DMS53 treated with DMSO at 0.1 percent for 48 hours (cell line): ENCODE results near the gene IGF1R.

ENCODE experiments used
- DNase-seq: peaks from one replicate; lab custom pipeline; 2025; ENCODE audit not compliant: unreplicated experiment; lab: John Stamatoyannopoulos, UW

The IGF1R gene

DNA sequence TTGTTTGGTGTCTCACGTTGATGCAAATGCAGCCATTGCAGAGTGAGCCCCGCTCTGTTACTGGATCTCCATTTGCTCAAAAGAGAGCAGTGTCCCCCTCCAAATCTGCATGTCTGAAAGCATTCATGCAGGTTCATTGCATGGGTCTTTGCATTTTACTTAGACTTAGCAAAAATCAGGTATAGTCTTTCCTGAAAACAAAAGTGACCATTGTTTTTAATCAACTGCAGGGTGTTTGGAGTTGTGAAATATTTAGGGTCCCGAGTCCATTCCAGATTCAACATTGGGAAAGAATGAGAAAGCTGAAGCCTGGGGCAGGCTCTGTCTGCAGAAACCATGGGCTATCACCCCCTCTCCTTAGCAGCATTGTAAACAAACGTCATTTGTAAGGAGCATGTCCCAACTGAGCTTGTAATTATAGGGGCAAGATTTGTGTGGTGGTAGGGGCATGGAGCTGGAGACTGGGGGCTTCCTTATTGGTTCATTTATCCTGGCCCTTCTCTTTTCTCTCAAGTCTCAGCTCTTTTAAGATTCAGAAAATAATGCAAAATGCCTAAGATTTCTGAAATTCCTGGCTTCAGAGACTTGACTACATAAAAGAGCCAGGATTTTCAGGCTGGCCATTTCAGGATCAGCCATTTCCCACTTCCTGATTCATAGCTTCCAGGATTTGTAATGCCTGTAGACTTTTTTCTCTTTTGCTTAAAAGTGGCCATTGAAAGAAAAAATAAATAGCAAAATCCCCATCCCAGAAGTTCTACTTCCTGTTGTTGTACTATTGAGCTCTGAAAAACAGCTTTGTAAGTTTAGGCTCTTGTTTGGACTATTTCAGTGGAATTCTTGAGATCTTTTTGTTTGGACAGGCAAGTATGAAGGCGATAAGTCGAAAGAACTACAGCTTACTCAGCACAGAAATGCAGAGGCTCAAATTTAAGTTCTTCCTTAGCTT lies 23.0 kb downstream of the IGF1R start:
- DNase-seq, result no peak

DNA sequence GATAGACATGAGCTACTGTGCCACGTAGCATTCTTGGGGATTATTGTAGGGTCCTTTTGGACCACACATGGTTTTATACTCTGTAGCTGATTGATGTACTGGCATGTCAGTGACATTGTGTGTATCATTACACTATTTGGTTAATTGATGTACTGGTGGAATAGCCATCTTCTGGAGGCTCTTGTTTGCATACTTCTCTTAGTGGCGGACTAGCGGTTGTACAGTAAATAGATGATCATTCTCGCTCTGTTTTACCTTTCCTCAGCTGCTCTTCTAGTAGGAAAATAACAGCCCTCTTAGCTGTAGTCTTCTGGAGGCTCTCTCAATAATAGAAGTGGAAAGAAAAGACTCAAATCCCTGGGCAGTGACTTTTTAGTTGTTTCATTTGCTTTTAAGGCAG lies 24.8 kb downstream of the IGF1R start:
- DNase-seq, result no peak

DNA sequence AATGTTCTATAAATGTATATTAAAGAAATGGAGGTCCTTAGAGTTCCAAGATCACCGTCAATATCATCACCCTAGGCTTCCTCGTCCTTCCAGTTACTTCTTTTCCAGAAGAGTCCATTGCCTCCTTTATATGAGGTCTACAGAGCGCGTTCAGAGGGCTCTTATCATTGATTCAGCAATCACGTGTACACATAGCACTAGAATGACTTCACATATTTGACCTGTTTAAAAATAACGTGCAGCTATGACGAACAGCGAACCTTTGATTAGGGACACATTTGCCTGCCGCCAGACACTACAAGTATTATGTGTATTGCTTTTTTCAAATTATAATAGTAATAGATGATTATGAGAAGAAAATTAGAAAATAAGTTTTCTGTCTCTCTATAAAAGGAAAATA lies 26.0 kb downstream of the IGF1R start:
- DNase-seq, result no peak

DNA sequence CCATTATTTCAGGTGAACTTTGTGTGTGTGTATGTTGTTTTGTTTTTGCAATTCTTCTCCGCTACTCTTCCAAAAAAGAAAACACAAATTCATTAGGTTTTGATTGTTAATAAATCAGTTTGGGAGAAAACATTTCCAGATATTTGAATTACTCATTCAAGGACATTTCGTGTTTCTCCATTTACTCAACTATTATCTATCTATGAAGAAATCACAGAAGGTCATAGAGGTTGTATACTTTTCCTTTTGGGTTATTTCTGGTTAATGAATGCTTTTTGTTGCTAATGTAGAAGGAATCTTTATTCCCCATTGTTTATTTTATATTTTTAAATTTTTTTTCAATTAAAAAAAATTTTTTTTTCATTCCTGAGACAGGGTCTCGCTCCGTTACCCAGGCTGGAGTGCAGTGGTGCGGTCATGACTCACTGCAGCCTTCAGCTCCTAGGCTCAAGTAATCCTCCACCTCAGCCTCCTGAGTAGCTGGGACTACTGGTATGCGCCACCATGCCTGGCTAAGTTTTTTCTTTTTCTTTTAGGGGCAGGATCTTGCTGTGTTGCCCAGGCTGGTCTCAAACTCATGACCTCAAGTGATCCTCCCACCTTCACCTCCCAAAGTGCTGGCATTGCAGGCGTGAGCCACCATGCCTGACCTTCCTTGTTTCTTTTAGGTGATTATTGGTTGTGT lies 28.4 kb downstream of the IGF1R start:
- no peak for DNase-seq

DNA sequence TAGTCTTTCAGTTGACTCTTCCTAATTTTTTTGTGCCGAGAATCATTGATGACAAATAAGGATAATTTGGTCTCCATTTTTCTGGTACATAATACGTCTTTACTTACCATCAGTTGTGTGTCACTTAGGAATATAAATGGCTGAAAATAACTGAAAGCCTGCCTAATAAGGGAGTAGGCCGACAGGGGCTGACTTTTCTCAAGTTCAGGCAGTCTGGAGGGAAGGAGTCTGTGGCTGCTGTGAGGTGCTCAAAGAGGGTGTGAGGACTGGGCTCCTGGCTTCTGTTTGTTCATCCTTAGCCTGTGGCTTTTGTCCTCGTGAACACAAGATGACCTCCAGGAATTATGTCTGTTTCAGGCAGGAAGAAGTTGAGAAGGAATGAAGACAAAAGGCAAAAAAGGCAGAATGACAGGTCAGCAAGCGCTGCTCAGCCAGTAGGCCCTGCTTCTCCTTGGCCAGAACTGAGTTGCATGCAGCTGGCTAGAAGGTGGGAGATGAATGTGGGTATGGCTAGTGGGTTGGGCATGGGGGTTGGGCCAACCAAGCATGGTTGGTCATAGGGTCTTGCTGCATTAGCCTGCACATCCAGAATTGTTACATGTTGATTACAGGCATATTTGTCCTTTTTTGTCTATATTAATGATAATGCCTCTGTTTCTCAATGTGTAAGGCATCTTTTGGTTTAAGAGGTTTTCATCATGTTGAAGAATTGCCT lies 29.2 kb downstream of the IGF1R start:
- DNase-seq, result no peak

DNA sequence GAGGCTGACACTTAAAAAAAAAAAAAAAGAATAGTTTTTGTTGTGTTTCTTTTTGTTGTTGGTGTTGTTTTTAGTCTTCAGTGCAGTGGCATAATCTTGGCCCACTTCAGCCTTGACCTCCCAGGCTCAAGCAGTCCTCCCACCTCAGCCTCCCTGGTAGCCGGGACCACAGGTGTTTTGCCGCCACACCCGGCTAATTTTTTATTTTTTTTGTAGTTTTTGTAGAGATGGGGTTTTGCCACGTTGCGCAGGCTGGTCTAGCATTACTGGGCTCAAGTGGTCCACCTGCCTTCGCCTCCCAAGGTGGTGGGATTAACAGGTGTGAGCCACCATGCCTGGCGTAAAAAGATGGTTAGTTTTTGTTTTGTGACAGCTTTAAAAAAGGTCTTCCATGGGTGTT lies 30.1 kb downstream of the IGF1R start:
- DNase-seq, result no peak

DNA sequence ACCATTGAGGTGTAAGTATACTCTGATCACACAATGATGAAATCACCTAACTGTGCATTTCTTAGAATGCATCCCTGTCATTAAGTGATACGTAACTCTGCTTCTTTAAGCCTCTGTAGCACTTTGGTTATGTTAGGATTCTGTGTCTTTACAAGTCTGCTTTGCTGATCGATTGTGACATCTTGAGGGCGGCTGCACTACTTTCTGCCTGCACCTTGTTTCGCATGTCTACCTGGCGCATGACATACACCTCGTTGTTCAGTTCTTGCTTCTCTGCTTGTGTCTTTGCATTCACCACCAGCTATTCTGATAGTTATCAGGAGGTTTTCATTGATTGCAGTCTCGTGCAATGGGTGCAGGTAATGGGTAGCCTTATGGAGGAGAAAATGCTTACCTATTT lies 32.7 kb downstream of the IGF1R start:
- no peak for DNase-seq

DNA sequence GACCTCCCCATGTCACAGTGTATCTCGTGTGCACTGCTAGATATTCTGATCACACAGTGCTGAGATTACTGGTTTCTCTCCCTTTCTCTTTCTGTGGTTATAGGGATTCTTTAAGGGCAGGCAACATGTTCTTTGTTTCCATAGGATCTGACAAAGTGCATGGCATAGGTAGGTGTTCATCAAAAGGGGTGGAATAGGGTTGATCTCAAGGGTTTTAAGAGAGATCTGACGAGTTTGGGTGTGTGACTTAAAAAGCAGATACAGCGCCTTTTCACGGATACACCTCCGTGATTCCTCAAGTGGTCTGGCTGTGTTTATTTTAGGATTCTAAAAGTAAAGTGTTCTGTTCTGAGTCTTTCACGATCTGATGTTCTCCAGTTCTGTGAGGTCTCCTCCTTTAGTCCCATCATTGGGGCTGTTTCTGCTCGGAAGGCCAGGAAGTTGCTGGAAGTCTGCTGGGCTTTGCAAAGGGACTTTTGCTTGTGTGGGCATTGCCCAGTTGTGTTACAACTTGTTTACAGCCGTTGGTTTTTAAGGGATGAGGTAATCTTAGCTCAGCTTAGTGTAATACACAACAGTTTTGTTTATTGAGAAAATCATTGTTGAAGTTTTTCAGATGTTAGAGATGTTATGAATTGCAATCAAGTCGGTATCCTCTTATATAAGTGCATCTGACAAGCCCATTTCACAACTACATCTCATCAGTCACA lies 34.8 kb downstream of the IGF1R start:
- DNase-seq, result no peak

DNA sequence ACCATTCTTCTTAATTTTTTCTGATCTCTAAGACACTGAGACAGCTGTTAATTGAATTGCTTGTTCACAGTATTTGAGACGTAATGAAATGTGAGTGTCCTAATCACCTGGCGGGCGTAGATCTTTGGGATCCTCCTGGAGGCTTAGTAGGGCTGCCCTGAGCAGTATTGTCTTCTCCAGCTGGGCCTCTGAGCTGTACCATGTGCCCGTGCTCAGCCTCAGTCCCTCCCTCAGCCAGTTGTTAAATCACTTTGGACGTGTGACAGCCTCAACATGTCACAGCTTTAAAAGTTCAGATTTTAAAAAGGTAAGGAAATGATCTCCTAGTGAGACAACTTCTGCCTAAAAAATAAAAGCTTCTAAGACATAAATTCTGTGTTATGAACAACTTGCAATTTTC lies 35.5 kb downstream of the IGF1R start:
- DNase-seq, result no peak

DNA sequence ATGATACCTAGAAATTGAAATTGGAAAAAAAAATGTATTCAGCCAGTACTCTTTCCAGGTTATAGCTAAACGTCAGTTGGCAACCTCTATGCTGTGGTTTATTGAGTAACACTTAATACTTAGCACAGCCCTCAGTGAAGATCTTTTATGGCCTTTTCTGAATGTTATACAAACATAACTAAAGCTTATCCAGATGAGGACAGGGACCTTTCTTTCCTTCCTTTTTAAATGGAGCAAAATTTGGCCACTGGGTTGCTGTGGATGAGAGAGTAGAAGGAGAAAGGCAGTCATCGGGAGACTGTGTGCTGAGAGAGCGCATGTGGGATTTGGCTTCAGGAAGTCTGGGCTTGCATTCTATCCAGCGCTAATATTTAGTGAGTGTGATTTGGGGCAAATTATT lies 36.1 kb downstream of the IGF1R start:
- no peak for DNase-seq

DNA sequence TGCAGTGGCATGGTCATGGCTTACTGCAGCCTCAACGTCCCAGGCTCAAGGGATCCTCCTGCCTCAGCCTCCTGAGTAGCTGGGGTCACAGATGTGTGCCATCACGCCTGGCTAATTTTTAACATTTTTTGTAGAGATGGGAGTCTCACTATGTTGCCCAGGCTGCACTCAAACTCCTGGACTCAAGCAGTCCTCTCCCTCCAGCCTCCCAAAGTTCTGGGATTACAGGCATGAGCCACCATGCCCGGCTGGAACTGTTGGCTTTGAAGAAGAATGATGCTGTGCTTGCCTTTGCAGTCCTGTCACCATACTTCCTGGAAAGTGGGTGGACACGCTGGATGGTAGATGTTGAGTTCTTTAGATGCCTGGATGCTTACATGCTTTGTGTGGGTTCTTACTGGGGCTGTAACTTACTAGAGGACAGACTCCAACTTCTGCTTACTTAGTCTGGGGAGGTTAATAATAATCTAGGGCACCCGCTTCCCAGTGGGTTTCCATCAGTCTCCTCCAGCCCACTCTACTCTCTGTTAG lies 36.7 kb downstream of the IGF1R start:
- no peak for DNase-seq

DNA sequence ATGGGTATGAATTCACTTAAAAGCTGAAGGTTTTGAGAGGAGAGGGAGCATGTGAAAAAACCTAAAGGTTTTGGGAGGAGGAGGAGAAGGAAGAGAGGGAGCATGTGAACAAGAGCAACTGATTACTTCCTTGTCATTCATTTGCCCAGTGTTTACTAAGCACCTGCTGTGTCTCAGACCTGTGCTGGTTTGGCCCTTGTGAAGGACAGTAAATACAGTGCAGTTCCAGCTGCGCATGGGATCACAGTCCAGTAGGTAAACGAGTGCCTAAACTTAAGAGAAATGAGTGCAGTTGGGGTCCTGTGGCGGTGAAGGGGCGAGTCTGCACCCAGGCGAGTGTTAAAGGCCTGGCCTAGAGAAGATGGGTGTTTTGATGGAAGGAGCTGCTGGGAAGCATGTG lies 38.6 kb downstream of the IGF1R start:
- no peak for DNase-seq

DNA sequence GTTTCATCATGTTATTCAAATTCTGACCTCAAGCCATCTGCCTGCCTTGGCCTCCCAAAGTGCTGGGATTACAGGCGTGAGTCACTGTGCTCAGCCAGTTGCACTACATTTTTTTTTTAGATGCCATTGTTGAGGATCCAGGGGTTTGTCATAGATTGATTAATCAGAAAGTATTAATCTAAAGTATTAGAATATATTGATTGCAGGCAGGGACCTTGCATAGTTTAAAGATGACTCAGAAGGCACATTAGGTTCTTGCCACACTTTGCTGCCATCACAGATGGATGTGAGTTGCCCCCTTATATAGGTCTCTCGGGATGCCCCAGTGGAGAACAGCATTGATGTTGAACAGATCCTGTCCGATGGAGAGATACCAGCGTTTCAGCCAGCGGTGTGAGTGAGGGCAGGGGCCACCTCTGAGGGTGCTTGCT lies 41.1 kb downstream of the IGF1R start:
- DNase-seq, result no peak

DNA sequence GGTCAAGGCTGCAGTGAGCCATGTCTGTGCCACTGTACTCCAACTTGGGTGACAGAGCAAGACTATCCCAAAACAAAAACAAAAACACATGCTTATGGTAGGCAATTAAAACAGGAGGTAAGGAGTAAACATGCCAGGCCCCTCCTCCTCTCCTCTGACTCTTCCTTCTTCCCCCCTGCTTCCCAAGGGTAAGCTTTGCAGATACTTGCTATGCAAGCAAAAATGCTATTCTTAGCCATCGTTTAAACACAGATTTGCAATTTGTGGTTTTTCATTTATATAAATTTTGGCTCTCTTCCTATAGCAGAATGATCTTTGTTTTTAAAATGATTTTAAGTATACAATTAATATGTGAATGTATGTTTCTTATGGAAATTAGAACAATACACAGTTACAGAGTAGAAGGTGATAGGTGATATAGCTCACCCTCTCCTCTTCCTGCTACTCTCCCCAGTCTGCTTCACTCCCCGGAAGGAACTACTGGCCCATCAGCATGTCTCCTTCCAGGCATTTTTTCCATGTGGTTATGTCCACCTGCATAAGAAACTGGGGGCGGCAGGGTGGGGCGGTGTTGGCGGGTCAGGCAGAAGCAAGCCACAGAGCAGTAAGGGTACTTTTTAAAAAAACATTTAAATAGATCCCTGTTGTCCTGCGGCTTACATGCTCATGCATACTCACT lies 42.1 kb downstream of the IGF1R start:
- DNase-seq, result no peak

DNA sequence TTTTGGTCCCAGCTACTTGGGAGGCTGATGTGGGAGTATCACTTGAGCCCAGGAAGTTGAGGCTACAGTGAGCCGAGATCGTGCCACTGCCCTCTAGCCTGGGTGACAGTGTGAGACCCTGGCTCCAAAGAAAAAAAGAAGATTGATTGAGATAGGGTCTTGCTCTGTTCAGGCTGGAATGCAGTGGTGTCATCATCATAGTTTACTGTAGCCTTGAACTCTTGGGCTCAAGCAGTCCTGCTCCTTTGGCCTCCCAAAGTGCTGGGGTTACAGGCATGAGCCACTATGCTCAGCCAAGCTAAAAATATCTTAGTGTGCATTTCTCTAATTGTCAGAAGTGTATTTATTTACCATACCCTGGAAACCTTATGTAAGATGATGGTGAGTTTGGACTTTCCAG lies 43.9 kb downstream of the IGF1R start:
- no peak for DNase-seq

DNA sequence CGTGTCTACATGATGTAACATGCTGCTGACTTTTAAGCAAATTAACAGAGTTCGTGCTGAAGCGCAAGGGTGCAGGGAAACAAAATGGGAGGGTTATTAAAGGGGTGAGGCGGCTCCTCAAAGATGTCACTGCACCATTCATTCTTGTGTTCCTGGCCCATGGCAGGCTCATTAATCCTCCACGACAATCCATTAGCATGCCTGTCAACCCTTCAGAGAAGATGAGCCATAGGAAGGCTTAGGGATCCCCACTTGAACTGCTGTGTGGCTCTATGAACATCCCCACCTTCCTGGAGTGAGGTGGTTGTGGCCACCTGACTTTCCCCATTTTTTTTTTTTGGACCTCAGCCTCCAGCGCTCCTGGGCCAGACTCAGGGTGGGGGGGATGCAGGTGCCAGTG lies 45.8 kb downstream of the IGF1R start:
- no peak for DNase-seq

DNA sequence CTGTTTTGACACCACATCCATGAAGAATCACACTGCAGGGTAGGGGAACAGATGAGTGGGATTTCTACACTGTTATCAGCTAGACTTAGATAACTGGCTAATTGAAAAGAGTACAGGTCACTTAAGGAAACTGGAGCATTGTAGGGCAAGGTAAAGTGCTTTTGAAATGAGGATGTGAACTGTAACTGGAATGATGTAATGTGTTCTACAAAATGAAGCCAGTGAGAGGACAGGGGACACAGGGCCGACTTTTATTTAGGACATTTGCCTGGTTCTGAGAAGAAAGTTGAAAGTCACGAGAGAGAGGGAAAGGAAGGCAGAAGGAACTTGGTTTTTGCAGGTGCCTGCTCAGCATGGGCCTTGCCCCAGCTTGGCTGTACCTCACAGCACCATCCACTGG lies 50.5 kb downstream of the IGF1R start:
- no peak for DNase-seq

DNA sequence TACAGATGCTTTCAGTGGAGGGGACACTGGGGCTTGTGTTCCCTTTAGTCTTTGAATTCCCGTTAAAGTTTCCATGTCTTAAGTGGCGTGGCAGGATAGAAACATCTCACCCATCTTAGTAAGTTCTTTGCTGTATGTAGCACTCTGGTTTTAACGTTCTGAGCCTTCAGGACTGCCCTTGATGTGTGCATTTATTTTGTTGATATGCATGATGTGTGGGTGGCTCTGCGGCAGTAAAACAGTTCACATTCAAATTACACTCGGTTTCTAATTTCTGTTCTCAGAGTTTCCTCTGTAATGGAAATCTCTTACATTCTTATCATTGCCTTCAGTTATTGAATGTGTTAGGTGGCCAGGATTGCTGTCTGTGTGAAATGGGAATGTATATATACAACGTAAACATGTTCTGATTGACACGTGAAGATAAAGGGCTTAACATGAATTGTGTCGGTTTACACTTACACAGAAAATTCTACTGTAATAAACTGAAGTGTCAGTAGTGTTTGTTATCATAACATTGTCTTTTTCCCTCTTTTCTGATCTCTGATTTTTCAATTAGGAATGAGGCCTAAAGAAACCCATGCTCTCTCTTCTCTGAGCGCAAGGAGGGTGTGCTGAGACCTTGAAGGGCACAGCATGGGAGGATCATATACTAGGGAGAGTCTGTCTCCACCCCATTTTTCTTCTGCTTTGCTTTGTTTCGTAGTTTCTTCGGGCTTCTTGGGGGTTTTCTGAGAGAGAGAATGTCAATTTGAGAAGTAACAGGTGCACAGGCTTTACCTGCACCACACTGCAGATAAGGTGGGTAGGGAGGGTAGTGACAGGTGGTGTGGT lies 51.5 kb downstream of the IGF1R start:
- no peak for DNase-seq

DNA sequence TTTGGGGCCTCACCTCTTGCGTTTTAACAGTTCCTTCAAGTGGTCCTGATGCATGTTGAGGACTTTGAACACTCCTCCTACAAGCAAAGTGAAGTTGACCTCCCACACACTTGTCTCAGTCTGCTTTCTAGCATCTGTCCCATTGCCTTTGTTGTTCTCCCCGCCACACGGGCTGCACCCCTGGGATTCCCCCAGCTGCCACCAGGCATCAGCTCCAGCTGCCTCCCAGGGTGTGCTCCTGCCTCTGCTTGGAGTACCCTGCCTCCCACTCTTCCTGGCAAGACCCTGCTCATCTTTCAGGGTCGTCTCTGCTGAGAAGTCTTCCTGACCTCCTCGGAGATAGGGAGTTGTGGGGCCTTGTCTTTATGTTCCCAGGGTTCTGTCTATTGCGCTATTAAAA lies 52.2 kb downstream of the IGF1R start:
- no peak for DNase-seq
